GM21825 (cell line): Measurements from ENCODE around the gene LRRC4C.

ENCODE experiments used
- ATAC-seq: cut with Tn5 transposase; IDR thresholded peaks from one replicate; pipeline ENCODE4 v1.9.1; 2021; ENCODE audit warnings: mild to moderate bottlenecking, moderate library complexity; ENCODE audit not compliant: unreplicated experiment

The LRRC4C gene

DNA sequence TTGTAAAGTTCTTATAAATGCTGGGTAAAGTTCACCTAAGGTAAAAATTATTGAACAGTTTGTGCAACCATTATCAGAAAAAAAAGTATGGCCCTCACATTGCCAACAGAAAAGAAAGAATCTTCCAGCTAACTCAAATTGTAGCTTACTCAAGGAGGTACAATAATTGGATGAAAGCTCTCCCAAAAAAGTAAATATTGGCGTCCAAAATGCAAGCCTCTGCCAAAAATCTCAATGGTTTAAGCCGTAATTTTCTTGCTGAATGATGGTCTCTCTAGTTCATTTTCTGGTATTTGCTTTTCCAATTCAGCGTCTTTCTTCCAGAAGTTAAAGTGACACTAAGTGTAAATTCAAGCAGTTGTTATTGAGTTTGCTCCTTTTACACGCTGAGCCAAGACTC lies 727.3 kb downstream of the LRRC4C start:
- no peak for ATAC-seq

- no peak for ATAC-seq
These were observed 737.2 kb downstream of the LRRC4C start for GRCh38 chr11:40722179-40722795.

GRCh38 chr11:40716344-40717130 lies 742.9 kb downstream of the LRRC4C start:
- ATAC-seq = no peak

GRCh38 chr11:40713083-40713482 lies 746.4 kb downstream of the LRRC4C start:
- ATAC-seq = no peak

DNA sequence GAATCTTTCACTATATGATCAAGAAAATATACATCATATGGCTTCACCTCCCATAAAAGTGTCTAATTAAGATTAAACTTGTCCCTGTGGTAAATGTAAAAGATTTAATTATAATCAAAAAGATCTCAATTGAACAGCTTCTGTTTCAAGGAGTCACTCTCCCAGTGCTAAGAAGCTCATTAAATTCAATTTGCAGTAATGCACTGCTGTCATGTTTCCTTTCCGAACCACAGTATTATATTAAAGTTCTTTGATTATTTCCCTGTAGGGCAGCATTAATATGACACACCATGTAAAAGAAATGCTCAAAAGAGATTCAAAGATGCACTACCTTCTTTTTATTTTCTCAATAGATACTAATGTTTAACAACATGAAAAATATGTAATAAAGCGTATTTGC lies 758.4 kb downstream of the LRRC4C start:
- ATAC-seq = no peak

- ATAC-seq = no peak
These were observed 769.6 kb downstream of the LRRC4C start for GRCh38 chr11:40689823-40690222.

- no peak for ATAC-seq
These were observed 771.1 kb downstream of the LRRC4C start for GRCh38 chr11:40688369-40688768.

DNA sequence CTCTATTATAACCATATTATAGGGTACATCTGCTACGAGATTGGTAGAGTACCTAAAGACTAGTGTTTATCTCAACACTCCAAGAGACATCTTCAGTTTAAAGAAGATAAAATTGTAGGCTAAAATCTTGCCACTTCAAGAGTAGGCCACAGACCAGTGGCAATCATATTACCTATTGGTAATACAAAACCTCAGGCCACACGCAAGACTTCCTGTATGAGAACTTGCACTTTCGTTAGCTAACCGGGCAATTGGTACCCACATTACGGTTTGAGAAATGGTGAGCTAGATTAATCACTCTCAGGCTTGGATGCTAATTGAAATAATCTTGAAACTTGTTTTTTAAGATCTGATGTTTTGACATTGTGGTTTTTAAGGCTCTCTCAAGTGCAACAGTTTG lies 772.7 kb downstream of the LRRC4C start:
- ATAC-seq = no peak

GRCh38 chr11:40683010-40683409 lies 776.4 kb downstream of the LRRC4C start:
- no peak for ATAC-seq

GRCh38 chr11:40679276-40679675 lies 780.2 kb downstream of the LRRC4C start:
- ATAC-seq = no peak

DNA sequence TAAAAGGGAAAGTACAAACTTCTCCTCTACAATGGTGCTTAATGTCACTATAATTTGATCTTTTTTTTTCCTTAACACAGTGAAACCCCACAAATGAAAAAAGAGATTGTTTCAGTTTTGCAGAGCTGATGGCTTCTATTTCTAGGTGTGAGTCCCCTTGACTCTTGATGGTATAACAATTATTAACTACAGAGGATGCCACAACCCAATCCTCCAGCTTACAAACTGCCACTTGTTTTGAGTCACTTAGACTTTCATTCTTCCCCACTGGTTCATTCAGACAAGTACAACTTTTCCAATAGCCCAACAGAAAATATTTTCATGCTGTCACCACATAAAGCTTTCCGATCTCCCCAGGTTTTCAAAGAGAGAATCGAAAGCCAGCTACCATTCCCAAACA lies 812.2 kb downstream of the LRRC4C start:
- ATAC-seq = no peak

- ATAC-seq = no peak
These were observed 817.2 kb downstream of the LRRC4C start for GRCh38 chr11:40642284-40642683.

DNA sequence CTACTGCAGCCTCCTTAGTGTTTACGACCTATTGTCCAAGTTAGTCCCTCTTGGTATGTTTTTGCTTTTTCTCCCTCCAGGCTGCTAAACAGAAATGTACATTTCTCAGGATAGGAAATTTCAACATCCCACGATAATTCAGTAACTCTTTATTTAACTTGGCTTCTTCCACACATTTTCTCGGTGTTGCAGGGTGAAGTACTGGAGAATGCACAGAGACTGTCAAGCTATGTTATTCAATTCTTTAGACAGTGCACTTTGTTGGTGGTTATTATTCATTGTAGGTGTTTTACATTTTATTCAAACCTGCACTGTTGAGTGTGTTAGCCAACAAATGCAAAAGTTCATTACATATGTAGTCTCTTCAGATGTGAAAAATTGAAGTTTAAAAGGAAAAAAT lies 839.8 kb downstream of the LRRC4C start:
- ATAC-seq = no peak

GRCh38 chr11:40606800-40607199 lies 852.7 kb downstream of the LRRC4C start:
- ATAC-seq = no peak

DNA sequence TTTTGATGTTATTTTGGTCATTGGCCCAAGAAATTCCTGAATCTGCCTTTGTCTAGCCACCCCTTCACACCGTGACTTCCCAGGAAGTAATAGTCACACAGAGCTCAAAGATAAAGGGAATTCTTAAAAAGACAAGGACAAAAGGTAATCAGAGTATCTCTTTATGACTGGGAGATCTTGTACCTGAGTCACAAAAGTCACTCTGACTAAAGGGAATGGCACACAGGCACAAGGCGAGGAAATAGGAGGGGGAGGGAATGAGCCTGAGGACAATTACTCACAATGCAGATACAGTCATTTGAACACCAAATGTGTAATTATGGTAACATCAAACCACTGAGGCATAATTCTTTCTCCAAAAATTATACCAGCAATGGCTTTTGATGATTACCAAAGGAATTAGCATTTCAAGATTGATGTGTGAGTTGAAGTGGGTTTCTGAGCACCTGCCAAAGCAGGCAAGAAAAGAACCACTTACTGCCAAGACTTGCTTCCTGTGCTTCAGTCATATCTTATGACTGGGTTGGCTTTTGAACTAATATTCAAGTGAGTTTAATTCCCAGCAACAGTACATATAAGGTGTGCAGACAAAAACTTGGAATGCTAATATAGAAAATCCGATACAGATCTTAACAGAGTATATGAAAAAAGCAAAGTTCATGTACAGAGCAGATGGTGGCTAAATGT lies 856.4 kb downstream of the LRRC4C start:
- no peak for ATAC-seq

- no peak for ATAC-seq
These were observed 861.8 kb downstream of the LRRC4C start for GRCh38 chr11:40597546-40598113.

DNA sequence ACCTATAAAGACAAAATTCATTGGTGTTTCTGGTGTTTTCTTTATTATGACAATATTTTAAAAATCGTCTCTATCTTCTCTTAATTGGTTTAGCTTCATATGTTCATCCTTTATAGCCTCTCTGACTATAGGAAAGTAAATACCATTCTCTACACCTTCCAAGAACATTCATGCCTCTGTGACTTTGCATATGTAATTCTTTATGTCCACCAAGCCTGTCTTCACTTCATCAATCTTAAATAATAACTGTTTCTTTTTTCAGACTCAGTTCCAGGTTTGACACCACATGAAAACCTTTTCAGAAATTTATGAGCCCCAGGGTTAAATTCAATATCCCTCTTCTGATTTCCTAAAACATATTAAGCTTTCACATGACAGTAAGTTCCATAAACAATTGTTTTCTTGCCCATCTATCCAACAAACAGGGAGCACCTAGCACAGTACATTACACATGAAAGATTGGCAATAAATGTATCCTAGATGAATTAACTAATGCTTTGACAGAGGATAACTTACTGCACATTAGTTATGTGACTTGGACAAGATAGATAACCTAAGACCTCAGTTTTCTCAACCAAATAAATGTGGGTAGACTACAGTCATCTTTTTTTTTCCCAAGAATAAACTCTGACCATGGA lies 886.1 kb downstream of the LRRC4C start:
- ATAC-seq = no peak

- no peak for ATAC-seq
These were observed 889.4 kb downstream of the LRRC4C start for GRCh38 chr11:40569947-40570531.

GRCh38 chr11:40567392-40567791 lies 892.1 kb downstream of the LRRC4C start:
- no peak for ATAC-seq

DNA sequence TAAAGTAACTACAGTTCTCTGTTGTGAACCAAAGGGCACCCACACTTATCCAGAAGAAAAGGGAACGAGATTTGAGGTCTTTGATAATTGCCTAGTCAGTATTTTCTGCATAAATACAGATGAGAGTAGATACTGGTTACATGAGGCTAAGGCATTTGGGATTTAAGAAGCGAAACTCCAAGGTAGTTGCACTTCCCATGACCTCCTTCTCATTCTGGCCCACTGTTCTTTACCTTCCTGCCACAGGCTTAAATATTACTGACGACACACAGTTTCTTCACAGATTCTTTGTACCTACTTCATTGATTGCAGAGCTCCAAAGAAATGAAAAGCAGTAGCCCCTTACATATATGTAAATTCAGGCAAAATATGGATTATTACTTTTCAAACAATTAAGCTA lies 915.3 kb downstream of the LRRC4C start:
- no peak for ATAC-seq

GRCh38 chr11:40542821-40543220 lies 916.6 kb downstream of the LRRC4C start:
- ATAC-seq = no peak
